ENCODE results near the gene PADI4.

Gene PADI4

GRCh38 chr1:17286646-17287045 lies 21.4 kb upstream of the PADI4 start:
- no peak for DNase-seq

GRCh38 chr1:17287130-17287776 lies 20.7 kb upstream of the PADI4 start:
- no peak for DNase-seq

GRCh38 chr1:17289721-17290120 lies 18.3 kb upstream of the PADI4 start:
- DNase-seq: no peak

- no peak for DNase-seq
Observed at GRCh38 chr1:17290553-17290952, 17.4 kb upstream of the PADI4 start.

DNA sequence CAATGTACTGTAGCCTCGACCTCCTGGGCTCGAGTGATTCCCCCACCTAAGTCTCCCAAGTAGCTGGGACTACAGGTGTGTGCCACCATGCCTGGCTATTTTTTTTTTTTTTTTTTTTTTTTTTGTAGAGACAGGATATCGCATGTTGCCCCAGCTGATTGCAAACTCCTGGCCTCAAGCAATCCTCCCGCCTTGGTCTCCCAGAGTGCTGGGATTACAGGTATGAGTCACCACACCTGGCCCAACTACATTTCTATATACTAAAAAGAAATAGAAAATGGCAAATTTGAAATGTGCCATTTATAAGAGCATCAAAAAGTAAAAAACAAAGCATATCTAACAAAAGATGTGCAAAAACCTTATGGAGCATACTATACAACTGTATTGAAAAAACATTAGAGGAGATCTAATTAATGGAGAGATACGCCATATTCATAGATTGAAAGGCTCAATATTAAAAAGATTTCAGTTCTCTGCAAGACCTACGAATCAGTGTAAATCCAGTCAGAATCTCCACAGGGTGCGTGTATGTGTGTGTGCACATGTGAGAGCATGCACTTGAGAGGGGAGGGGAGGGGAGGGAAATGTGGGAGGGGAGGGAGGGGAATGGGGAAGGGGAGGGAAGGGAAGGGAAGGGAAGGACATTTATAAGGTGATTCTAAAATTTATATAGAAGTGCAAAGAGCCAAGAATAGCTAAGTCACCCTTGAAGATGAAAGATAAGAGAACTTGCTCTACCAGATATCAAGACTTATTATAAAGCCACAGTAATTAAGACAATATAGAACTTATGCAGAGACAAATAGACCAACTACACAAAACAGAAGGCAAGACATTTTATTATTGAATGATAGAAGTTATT lies 15.5 kb upstream of the PADI4 start:
- DNase-seq: no peak

GRCh38 chr1:17293681-17294425 lies 14.1 kb upstream of the PADI4 start:
- no peak for DNase-seq

GRCh38 chr1:17295292-17295691 lies 12.7 kb upstream of the PADI4 start:
- DNase-seq: no peak

- DNase-seq: no peak
Observed at GRCh38 chr1:17296086-17296485, 11.9 kb upstream of the PADI4 start.

DNA sequence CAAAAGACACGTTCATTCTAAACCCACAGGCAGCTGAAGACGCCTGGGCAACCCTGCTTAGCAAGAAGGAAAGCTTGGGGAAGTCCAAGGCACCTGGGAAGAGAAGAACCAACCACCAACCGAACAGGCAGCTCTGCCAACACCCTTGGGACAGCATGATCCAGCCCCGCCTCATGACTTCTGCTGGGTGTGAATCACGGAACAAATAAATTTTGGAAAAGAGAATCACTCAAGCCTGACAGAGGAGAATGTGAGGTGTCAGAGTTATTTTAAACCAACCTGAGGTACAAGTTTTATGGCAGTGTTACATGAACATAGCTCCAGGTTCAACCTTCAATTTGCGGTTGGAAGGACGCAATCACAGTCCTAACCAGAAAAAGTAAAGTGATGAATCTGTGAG lies 10.0 kb upstream of the PADI4 start:
- no peak for DNase-seq

DNA sequence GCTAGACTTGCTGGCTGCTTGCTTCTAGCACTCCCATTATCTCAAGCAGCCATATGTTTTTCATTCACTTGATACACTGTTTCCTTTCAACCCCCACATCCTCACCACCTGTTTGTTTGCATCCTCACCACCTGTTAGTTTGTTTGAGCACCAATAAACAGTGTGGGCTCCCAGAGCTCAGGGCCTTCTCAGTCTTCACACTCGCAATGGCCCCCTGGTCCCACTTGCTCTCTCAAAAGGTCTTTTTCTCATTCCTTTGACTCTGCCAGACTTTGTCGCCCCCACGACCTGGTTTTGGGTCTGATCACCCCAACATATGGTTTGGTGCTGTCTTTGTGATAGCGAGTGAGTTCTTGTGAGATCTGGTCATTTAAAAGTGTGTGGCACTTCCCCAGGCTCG lies 6.2 kb upstream of the PADI4 start:
- DNase-seq: no peak

DNA sequence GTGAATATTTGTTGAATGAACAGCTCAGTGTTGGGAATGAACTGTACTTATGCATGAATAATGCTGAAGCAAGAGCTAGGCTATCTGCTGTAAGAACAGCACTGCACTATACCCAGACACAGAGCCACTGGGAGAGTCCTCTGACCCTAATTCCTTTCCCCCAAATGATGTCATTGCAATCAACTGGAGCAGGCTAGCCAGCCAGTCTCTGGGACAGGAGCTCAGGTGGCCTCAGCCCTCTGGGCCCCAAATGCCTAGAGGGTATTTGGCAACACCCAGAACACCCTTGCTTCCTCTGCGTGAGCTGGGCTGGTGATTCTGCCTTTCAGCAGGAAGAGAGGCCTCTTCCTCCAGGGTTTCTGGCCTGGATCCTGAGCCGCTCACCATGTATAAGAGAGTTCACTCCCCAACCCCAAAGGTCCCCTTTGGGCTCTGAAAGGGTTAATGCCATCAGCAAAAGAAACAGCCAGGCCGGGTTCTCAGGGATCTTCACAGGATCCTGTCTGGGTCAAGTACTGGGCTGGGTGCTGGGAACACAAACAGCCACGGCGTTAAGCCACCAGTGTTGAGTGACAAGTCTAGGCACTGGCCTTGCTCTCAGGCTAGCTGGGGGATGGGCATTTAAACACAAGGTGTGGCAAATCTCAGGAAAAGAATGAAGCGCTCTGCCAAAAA lies 3.7 kb upstream of the PADI4 start:
- DNase-seq: peak; percentile 11

DNA sequence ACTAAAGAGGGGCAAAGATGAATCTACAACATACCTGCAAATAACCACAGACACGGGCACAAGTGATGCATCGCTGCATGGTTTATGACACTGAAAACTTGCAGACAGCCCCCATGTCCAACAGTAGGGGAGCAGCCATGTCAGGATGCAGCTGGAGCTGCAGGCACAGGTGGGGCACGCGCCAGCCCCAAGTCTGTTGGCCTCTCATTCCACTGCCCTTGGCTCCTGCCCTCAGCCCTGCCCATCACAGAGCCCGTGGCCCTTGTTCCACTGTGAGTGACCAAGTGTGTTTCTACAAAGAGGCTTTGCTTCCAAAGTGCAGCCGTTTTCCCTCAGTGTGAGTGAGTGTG lies 3.2 kb upstream of the PADI4 start:
- DNase-seq: no peak

GRCh38 chr1:17305576-17306095 lies 2.4 kb upstream of the PADI4 start:
- DNase-seq: no peak

- no peak for DNase-seq
Observed at GRCh38 chr1:17306407-17306806, 1.6 kb upstream of the PADI4 start.

GRCh38 chr1:17306921-17307320 lies 1.1 kb upstream of the PADI4 start:
- no peak for DNase-seq

- no peak for DNase-seq
Observed at GRCh38 chr1:17307329-17307728, 668 bp upstream of the PADI4 start.

DNA sequence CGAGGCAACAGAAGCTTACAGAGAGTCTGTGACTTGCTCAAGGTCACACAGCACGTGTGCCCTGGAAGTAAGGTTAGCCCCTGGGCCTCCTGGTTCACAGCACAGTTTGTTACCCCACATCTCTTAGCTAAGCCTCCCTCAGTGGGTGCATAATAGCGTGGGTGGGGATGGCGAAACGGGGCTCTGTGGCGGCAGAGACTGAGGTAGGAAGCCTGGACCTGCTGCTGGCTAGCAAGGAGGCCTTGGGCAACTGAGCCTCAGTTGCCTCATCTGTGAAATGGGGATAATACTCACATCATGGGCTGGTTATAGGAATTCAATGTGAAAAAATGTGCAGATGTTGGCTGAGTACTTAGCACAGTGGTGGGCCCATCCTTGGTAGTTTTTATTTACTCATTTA lies 596 bp downstream of the PADI4 start:
- peak; percentile 38 for DNase-seq

DNA sequence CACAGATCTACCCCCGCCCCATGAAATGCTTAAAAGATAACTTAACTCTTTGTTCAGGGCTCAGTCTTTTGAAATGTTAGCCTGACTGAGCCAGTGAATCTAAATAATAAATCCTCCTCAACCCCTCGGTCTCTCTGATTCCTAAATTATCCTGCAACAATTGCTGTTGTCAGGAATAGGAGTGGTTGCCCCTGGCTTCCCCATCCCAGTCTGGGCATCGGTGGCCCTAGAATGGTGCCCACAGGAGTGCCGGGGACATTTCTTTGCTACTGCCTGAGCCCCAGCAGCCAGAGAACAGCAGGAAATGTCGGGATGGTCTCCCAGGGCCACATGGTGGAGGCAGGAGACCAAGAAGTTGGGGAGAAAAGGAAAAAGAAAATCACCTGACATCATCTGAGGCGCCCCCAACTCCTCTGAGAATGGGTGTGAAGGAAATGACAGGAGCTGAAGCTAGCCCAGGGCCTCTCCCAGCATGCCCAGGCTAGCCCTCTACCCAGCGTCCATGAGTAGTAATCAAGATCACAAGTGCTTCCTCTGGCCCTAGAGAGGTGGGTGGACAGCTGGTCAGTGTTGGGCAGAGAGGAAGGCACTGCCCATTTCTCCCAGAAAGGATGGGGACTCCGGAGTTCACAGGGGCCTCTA lies 1.6 kb downstream of the PADI4 start:
- no peak for DNase-seq

DNA sequence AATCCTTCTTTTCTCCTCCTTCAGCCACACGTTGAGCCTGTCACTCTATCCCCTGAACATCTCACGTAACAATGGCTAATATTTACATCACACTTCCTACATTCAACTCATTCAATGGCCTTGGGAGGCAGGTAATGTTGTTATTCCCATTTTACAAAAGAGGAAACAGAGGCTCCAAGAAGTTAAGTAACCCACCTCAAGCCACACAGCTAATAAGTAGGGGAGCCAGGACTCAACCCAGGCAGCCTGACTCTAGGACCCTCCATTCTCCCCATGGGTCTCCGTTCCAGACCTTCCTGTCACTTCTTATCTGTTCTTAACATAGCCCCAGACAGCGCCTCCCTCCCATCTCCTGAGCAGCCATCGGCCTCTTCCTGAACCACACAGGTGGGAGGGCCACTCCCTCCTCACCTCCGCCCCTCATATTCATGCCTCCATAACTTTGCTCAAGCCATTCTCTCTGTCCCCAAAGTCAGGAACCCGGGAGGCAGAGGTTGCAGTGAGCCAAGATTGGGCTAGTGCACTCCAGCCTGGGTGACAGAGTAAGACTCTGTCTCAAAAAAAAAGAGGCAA lies 2.2 kb downstream of the PADI4 start:
- DNase-seq: no peak

- no peak for DNase-seq
Observed at GRCh38 chr1:17313530-17314309, 5.7 kb downstream of the PADI4 start.

DNA sequence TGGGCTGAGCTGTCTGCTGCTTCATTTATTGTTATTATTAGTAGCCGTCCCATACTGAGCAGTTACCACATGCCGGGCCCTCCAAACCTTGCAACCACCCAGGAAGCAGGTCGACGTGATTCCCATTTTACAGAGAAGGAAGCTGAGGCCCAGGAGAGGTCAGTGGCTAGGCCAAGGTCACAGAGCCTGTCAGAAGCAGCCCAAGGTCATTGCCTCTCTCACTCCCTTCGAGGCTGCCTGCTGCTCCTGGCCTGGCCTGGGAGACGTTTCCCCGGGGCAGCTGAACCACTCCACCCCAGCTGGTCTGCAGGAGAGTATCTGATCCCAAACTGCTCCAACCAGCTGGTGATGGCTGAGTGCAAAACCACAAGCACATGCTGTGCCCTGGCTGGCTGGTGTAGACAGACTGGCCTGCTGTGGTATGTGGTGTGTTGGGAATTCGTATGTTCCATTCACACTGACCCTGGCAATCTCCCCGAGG lies 6.5 kb downstream of the PADI4 start:
- DNase-seq: no peak
